HCT116 (cell line): Measurements from ENCODE around the gene WNK2.

Experiments
- CEBPB ChIP-seq: IDR thresholded peaks from 2 replicates; pipeline ENCODE4 v1.6.1; 2012; ENCODE audit warnings: low read depth
- CTCF ChIP-seq, 3 experiments: fragments of 200-600 bp in 1 of 3; sonication (generic) in 1 of 3; IDR thresholded peaks in 2 of 3; conservative IDR thresholded peaks in 1 of 3; 2 replicates each; pipeline ENCODE4 v1.5.1; 2012 to 2017; ENCODE audit warnings: low read depth in 2 of 3, low read length in 2 of 3, antibody characterized with exemption in 1 of 3, borderline replicate concordance in 1 of 3, control low read depth in 1 of 3, mild to moderate bottlenecking in 1 of 3, mixed read lengths in 1 of 3, mixed run types in 1 of 3, moderate library complexity in 1 of 3; ENCODE audit not compliant: insufficient read depth in 1 of 3
- EZH2 ChIP-seq: fragments of 200-600 bp; sonication (generic); IDR thresholded peaks from 2 replicates; pipeline ENCODE4 v1.6.1; 2017; ENCODE audit warnings: antibody characterized with exemption, mixed run types
- ZFX ChIP-seq: fragments of 450-650 bp; IDR thresholded peaks from 2 replicates; pipeline ENCODE4 v1.6.1; 2017
- ZNF274 ChIP-seq: fragments of 200-500 bp; sonication (Bioruptor generic); IDR thresholded peaks from 2 replicates; pipeline ENCODE4 v1.6.1; 2014; ENCODE audit warnings: mild to moderate bottlenecking, low read depth, low read length, inconsistent platforms

GRCh38 chr9:93368437-93368836 lies 184.5 kb downstream of the WNK2 start:
- TF ChIP-seq CTCF (IDR thresholded peaks at IDR 0.05 in 2 of 3, conservative IDR thresholded peaks at IDR 0.05 in 1 of 3; ENCODE audit: borderline replicate concordance in 1 of 3, insufficient read depth in 1 of 3, low read depth in 2 of 3, low read length in 2 of 3) (no peak), EZH2 (no peak), ZFX (no peak), CEBPB (no peak), ZNF274 (no peak)
